HAP-1 (cell line): ENCODE data around the gene COA1.
"Not testable (repeated sequence)": the region's sequence is repeated elsewhere in the genome, so short reads cannot be mapped to it uniquely, and the experiment has no call there.

Experiments
- DNase-seq, 2 experiments: peaks; one replicate each; pipeline ENCODE4 v3.0.0-alpha.2; 2016 to 2020; ENCODE audit warnings: low spot score in 2 of 2
- H3K27me3 ChIP-seq: fragments of 250-450 bp; sonication (Bioruptor Pico); 2 replicates; pipeline ENCODE4 v1.5.1; 2020; ENCODE audit warnings: low read depth, mild to moderate bottlenecking, moderate library complexity
- H3K36me3 ChIP-seq: fragments of 250-450 bp; sonication (Bioruptor Pico); replicated peaks from 2 replicates; pipeline ENCODE4 v1.5.1; 2020; ENCODE audit warnings: mild to moderate bottlenecking
- H3K4me1 ChIP-seq: fragments of 250-450 bp; sonication (Bioruptor Pico); 2 replicates; pipeline ENCODE4 v1.5.1; 2020; ENCODE audit warnings: mild to moderate bottlenecking
- H3K4me3 ChIP-seq: fragments of 250-450 bp; sonication (Bioruptor Pico); 2 replicates; pipeline ENCODE4 v1.5.1; 2020; ENCODE audit warnings: mild to moderate bottlenecking, moderate library complexity
- H3K9me3 ChIP-seq: fragments of 250-450 bp; sonication (Bioruptor Pico); 2 replicates; pipeline ENCODE4 v1.5.1; 2020; ENCODE audit warnings: mild to moderate bottlenecking, moderate library complexity
- in situ Hi-C: fragments of 300-500 bp; cut with MboI; formaldehyde crosslinking; loops from 3 replicates; pipeline ENCODE4 v1.14.3; 2020; ENCODE audit warnings: low sequenced_read_pairs, inconsistent platforms, mixed read lengths

COA1 gene, protein sequence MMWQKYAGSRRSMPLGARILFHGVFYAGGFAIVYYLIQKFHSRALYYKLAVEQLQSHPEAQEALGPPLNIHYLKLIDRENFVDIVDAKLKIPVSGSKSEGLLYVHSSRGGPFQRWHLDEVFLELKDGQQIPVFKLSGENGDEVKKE

DNA sequence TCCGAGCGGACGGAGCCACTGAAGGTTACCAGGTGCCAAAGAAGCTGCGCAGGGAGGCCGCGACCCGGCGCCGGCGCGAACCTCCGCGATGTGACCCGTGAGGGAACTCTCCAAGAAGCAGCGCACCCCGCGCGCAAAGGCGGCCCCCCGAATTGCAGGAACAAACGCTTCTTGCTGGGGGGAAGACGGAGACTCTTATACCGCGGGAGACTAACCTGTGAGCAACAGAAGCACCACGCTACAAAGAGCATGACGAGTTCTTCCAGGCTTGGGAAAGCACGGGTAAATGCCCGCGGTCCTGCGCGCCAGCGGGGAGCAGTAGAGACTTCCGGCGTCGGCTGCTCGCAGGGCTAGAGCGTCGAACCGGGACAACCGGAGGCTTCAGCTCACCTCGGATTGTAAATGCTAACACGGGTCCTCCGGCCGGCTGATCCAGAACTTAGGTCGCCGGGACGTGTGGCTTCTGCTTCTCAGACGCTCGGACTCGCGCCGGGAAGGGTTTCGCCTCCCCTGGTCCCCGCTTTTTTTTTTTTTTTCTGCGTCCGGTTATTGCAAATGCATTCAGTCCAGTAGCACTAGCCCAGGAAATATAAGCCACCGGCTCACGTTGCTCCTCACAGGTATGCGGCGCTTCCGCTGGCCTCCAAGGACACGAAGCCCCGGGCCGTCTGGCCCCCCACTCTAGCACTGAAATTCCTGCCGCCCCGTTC, at the start of gene COA1:
Gene COA1 (minus strand): TSS at position 310 of the 710 bp plus-strand sequence. CDS start 80,909 bp downstream, outside the sequence.
- H3K4me1 ChIP-seq: peaks cover 11% of the 10 kb centered on the region
- peak within 1 kb of the TSS; percentile 88 for H3K4me3 ChIP-seq
- no peaks in the 10 kb centered on the region for H3K36me3 ChIP-seq
- in situ Hi-C loops: loop anchor here (10.0 kb wide), 1 partner anchor 105 kb away; no protein-coding TSS in a partner anchor
- no peaks in the 10 kb centered on the region for H3K9me3 ChIP-seq
- no peaks in the 10 kb centered on the region for H3K27me3 ChIP-seq
- peak; percentile 86 to 87 for DNase-seq

DNA sequence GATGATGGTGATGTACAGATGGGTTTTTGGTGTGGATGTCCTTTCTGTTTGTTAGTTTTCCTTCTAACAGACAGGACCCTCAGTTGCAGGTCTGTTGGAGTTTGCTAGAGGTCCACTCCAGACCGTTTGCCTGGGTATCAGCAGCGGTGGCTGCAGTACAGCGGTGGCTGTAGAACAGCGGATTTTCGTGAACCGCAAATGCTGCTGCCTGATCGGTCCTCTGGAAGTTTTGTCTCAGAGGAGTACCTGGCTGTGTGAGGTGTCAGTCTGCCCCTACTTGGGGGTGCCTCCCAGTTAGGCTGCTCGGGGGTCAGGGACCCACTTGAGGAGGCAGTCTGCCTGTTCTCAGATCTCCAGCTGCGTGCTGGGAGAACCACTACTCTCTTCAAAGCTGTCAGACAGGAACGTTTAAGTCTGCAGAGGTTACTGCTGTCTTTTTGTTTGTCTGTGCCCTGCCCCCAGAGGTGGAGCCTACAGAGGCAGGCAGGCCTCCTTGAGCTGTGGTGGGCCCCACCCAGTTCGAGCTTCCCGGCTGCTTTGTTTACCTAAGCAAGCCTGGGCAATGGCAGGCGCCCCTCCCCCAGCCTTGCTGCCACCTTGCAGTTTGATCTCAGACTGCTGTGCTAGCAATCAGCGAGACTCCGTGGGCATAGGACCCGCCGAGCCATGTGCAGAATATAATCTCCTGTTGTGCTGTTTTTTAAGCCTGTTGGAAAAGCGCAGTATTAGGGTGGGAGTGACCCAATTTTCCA, 49.1 kb upstream of the COA1 start:
- DNase-seq, H3K27me3 ChIP-seq, in situ Hi-C loops, H3K36me3 ChIP-seq, H3K9me3 ChIP-seq: not testable (repeated sequence)
- peaks cover 10% of the 10 kb centered on the region for H3K4me1 ChIP-seq
- 0 out of 2 replicates have a peak overlapping the region, but pooled peaks have one; percentile 5 for H3K4me3 ChIP-seq

DNA sequence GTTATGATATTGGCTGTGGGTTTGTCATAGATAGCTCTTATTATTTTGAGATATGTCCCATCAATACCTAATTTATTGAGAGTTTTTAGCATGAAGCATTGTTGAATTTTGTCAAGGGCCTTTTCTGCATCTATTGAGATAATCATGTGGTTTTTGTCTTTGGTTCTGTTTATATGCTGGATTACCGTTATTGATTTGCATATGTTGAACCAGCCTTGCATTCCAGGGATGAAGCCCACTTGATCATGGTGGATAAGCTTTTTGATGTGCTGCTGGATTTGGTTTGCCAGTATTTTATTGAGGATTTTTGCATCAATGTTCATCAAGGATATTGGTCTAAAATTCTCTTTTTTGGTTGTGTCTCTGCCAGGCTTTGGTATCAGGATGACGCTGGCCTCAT, 45.9 kb upstream of the COA1 start:
- H3K9me3 ChIP-seq, in situ Hi-C loops, H3K4me3 ChIP-seq, H3K27me3 ChIP-seq, DNase-seq: not testable (repeated sequence)
- Histone ChIP-seq H3K36me3 (peaks cover 11% of the 10 kb centered on the region), H3K4me1 (peaks cover 10% of the 10 kb centered on the region)

DNA sequence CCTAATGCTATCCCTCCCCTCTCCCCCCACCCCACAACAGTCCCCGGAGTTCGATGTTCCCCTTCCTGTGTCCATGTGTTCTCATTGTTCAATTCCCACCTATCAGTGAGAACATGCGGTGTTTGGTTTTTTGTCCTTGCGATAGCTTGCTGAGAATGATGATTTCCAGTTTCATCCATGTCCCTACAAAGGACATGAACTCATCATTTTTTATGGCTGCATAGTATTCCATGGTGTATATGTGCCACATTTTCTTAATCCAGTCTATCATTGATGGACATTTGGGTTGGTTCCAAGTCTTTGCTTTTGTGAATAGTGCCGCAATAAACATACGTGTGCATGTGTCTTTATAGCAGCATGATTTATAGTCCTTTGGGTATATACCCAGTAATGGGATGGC, 43.9 kb upstream of the COA1 start:
- in situ Hi-C loops, H3K27me3 ChIP-seq, H3K4me3 ChIP-seq, H3K9me3 ChIP-seq, DNase-seq, H3K4me1 ChIP-seq: not testable (repeated sequence)
- H3K36me3 ChIP-seq: peaks cover 11% of the 10 kb centered on the region

DNA sequence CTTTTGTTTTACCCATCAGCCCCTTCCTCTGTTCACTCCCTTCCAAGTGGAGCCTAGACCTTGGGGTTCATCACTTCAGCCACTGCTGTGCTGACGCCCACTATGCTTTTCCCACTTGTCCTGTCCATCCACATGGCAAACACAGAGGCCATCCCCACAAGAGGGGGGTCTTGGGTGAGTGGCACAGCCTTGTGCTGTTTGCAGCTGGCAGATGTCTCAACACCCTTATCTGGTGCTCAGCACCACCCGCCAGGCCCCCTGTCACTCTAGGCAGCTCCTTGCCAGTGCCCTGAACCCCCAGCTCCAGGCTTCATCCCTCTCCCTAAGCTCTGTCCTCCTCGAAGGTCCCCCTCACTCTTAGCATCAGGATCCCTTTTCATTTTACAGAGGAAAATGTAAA, 42.2 kb upstream of the COA1 start:
- no peaks in the 10 kb centered on the region; the same call in 1 of the 2 replicates for H3K9me3 ChIP-seq
- no peak for DNase-seq
- H3K4me3 ChIP-seq: no peak overlapping the region
- H3K4me1 ChIP-seq: peaks cover 7% of the 10 kb centered on the region; the same call in 1 of the 2 replicates
- H3K27me3 ChIP-seq: no peaks in the 10 kb centered on the region
- in situ Hi-C loops: no loop called here
- peaks cover 11% of the 10 kb centered on the region for H3K36me3 ChIP-seq

DNA sequence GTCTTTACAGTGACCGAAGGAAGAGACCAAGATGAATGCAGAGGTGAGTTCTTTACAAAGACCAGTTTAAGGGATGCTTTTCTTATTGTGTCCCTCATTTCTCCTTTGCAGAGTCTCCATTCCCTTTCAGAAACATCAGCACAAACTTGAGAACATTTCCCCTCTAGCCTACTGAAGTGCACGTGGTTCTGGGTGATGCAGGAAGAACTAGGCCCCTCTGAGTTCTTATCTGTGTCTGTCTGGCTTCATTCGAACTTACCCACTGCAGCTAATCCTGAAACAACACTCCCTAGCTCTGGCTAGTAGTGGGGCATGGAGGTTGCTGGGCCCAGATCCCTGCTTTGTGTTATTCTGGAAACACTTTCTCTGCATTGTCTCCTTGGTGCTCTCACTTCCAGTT, 41.8 kb upstream of the COA1 start:
- Histone ChIP-seq H3K9me3 (no peaks in the 10 kb centered on the region; the same call in 1 of the 2 replicates), H3K4me1 (peaks cover 9% of the 10 kb centered on the region; the same call in 1 of the 2 replicates), H3K4me3 (no peak overlapping the region), H3K27me3 (no peaks in the 10 kb centered on the region), H3K36me3 (peaks cover 11% of the 10 kb centered on the region)
- in situ Hi-C loops: no loop called here
- no peak for DNase-seq

DNA sequence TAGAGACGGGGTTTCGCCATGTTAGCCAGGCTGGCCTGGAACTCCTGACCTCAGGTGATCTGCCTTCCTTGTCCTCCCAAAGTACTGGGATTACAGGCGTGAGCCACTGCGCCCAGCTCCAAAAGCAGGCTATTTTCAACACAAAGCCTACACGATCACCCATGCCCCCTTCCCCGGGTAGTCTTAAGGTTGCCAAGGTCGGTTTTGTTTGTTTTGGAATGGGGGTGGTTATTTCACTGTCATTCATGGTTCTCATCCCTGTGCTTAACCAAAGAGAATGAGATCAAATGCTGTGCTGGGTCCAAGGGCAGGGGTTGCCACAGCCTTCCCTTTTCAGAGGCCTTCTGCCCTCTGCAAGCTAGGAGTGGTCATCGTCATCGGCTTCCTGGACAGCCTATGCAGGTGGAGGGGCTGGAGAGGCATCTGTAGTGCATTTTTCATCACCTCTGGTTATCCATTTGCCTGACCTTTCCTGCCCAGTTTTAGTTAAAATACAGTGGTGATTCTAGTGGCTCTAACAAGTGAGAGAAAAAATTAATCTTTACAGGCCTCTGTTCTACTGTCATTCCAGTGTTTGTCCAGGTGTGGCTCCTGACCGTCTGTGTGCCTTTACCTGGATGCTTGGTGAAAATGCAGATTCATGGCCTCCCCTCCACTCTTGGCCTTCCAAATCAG, 40.6 kb upstream of the COA1 start:
- Histone ChIP-seq H3K9me3 (no peaks in the 10 kb centered on the region), H3K36me3 (peaks cover 11% of the 10 kb centered on the region), H3K4me1 (peaks cover 9% of the 10 kb centered on the region), H3K4me3 (no peak overlapping the region), H3K27me3 (no peaks in the 10 kb centered on the region)
- no peak for DNase-seq
- in situ Hi-C loops: no loop called here

DNA sequence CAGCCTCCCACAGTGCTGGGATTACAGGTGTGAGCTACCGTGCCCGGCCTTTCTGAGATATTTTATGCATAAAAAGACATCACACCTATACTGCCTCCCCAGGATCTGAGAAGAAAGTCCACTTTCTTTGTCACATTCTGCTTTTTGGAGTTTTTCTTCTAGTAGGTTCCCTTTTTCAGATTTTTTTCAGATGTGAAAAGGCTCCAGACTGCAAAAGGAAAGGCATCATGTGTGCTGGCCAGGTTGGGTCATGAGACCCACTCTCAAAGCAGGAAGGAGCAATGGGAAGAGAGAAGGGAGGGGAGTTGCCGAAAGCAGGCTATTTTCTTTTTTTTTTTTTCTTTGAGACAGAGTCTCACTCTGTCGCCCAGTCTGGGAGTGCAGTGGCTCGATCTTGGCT, 40.0 kb upstream of the COA1 start:
- H3K9me3 ChIP-seq: no peaks in the 10 kb centered on the region
- peaks cover 14% of the 10 kb centered on the region for H3K4me1 ChIP-seq
- in situ Hi-C loops: no loop called here
- H3K27me3 ChIP-seq: no peaks in the 10 kb centered on the region
- no peak for DNase-seq
- H3K36me3 ChIP-seq: peaks cover 11% of the 10 kb centered on the region
- H3K4me3 ChIP-seq: no peak overlapping the region

DNA sequence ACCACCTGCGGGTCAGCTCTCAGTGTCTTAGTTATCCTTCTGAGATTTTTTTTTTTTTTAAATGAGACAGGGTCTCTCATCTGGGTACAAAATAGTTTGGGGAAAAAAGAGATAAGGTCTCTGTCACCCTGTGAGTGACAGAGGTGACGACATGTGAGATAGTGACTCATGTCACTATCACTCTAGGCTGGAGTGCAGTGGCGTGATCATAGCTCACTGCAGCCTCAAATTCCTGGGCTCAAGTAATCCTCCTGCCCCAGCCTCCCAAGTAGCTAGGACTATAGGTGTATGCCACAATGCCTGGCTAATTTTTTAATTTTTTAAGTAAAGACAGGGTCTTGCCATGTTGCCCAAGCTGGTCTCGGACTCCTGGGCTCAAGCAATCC, 39.6 kb upstream of the COA1 start:
- Histone ChIP-seq H3K4me3 (no peak overlapping the region), H3K9me3 (no peaks in the 10 kb centered on the region), H3K27me3 (no peaks in the 10 kb centered on the region), H3K36me3 (peaks cover 11% of the 10 kb centered on the region), H3K4me1 (peaks cover 18% of the 10 kb centered on the region)
- no peak for DNase-seq
- in situ Hi-C loops: no loop called here

DNA sequence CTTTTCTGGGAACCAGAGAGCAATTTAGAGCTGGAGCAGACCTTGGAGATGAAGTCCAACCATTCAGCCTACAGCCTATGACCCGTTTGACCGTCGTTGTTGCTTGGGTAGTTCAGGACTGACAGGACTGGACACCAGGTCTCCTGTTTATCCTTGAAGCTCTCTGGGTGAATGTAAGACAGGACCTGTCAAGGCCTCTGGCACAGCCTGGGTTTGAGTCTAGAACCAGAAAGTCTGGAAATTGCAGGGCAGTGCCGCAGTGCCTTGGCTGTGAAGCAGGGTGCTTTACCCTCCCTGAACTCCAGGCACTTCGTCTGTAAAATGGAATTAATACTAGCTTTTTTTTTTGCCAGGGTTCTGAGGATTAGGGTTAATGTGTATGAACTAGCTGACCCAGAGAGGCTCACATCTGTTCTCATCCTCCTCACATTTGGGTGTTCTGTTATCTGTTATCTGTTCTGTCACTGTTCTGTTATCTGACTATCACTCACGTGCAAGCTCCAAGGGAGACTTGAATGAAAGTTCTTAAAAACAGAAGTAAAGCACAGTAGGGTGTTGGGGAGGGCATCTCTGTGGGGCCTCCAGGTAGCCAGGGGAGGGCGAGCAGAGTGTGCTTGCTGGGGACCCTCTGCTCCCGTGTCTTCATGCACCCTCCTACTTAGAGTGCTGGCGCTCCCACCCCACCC, 39.0 kb upstream of the COA1 start:
- Histone ChIP-seq H3K4me1 (peaks cover 23% of the 10 kb centered on the region), H3K9me3 (no peaks in the 10 kb centered on the region), H3K36me3 (peaks cover 11% of the 10 kb centered on the region), H3K27me3 (no peaks in the 10 kb centered on the region), H3K4me3 (no peak overlapping the region)
- no peak for DNase-seq
- in situ Hi-C loops: no loop called here

DNA sequence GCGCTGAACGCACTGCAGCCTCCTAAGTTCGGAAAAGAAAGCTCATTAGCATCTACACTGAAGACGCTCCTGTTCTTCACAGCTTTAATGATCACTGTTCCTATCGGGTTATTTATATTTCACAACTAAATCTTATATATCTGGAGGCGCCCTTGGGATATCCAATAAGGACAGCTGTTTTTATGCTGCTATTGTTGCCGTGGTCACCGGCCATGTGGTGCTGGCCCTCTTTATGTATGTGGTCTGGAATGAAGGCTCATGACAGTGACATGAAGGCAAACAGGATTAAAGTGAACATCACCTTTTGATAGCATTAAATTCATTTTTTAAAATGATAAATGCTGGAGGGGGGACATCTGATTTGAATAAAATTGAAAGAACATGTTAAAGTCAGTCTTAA, 38.0 kb upstream of the COA1 start:
- Histone ChIP-seq H3K9me3 (no peaks in the 10 kb centered on the region), H3K4me3 (no peak overlapping the region), H3K4me1 (peaks cover 23% of the 10 kb centered on the region), H3K36me3 (peaks cover 7% of the 10 kb centered on the region; the same call in 1 of the 2 replicates), H3K27me3 (no peaks in the 10 kb centered on the region)
- DNase-seq: no peak
- in situ Hi-C loops: no loop called here

DNA sequence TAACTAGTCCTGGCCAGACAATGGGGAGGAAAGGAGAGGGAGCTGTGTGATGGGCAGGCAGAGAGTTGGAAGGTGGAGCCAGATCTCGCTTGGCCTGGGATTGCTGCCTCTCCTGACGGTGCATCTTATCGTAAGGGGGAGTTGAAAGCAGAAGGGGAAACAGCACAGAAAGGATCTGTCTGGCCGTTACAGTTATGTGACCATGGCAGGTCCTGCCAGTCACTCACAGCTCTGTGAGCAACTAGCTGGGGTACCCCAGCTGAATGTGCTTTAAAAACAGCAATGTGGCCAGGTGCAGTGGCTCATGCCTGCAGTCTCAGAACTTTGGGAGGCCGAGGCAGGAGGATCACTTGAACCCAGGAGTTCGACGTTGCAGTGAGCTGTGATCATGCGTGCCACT, 37.2 kb upstream of the COA1 start:
- Histone ChIP-seq H3K27me3 (no peaks in the 10 kb centered on the region), H3K36me3 (peaks cover under 1% of the 10 kb centered on the region; the same call in 1 of the 2 replicates), H3K4me3 (no peak overlapping the region), H3K4me1 (peaks cover 23% of the 10 kb centered on the region), H3K9me3 (no peaks in the 10 kb centered on the region)
- in situ Hi-C loops: no loop called here
- peak in 1 of 2 experiments; percentile 43 for DNase-seq

DNA sequence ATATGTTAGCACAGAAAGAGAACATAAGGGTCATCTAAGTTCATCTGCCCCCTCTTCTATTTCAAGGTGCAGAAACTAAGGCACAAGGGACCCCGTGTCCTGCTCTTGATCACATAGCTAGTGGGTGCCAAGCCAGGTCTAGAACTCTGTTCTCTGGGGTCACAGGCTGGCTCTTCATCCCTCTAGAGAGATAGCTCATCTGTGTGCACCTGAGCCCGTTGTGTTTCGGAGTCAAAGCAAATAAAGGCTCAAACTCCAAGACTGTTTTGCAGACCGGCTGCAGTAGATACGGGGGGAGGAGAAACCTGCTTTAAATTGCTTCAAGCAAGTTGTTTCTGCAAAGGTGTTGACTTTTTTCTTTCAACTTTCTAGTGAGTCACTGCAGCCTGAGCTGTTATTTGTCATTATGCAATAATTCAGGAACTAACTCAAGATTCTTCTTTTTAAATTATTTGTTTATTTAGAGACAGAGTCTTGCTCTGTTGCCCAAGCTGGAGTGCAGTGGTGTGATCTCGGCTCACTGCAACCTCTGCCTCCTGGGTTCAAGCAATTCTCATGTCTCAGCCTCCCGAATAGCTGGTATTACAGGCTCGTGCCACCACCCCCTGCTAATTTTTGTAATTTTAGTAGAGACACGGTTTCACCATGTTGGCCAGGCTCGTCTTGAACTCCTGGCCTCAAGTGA, 35.6 kb upstream of the COA1 start:
- Histone ChIP-seq H3K9me3 (no peaks in the 10 kb centered on the region), H3K4me3 (no peak overlapping the region), H3K36me3 (no peaks in the 10 kb centered on the region), H3K4me1 (peaks cover 23% of the 10 kb centered on the region), H3K27me3 (no peaks in the 10 kb centered on the region)
- DNase-seq: no peak
- in situ Hi-C loops: no loop called here
